GM12891 (cell line): ENCODE data around the gene TMEM38A.

Experiments used
- PAX5 ChIP-seq: IDR thresholded peaks from 2 replicates; pipeline ENCODE4 v1.6.1; 2011; ENCODE audit warnings: low read length, moderate library complexity, mild to moderate bottlenecking; ENCODE audit not compliant: insufficient read depth, severe bottlenecking
- POLR2A ChIP-seq: IDR thresholded peaks from 2 replicates; pipeline ENCODE4 v1.6.1; 2011; ENCODE audit warnings: low read depth, low read length, control low read depth
- POLR2AphosphoS5 ChIP-seq: IDR thresholded peaks from 2 replicates; pipeline ENCODE4 v1.6.1; 2011; ENCODE audit warnings: low read depth, low read length, control low read depth
- SPI1 ChIP-seq: IDR thresholded peaks from 2 replicates; pipeline ENCODE4 v1.6.1; 2011; ENCODE audit warnings: low read depth, low read length, control low read depth
- TAF1 ChIP-seq: IDR thresholded peaks from 2 replicates; pipeline ENCODE4 v1.6.1; 2011; ENCODE audit warnings: low read depth, low read length, control low read depth

GRCh38 chr19:16620584-16620983 lies 40.4 kb upstream of the TMEM38A start:
- TF ChIP-seq POLR2A (no peak), POLR2AphosphoS5 (no peak), TAF1 (no peak), SPI1 (no peak), PAX5 (no peak)
